ENCODE measurements around the gene LTK. TPM values are rescaled to one million over a fixed set of nuclear protein-coding genes. Genes with fewer than 3 reads are reported as not detected.
A peak's percentile ranks its signal among the peaks of the same experiment; 100 is the strongest.

LTK gene
- polyA plus RNA-seq, 3 donors = 0.12 TPM; not detected in 2

GRCh38 chr15:41466711-41467110 is 46.9 kb downstream of the LTK start:
- no peak overlapping the region for H3K27ac Mint-ChIP-seq

DNA sequence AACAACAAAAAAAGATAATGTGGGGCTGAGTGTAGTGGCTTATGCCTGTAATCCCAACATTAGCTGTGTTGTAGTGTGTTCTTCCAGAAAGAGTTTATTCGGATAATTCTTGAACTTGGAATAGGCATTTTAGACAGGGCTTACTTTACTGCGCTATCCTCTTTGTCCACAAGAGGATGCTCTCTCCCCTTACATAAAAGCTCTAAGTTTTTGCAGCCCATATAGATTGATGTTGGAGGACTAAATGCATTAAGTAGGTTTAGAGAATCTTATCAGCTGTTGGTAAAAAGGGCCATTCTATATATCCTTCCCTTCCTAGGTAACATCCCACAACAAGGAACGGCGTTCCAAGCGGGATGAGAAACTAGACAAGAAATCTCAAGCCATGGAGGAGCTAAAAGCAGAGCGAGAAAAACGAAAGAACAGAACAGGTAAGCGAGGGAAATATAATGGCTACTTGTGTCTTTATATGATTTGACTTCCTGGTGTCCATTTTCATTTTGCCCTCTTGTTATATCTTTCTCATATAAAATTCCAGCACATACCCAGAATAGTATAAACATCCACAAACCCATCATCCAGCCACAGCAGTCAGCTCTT is 47.7 kb downstream of the LTK start:
- H3K36me3 Mint-ChIP-seq = peaks cover 64 to 84% of the 10 kb centered on the region in 2 donors
- no peak overlapping the region for H3K4me3 Mint-ChIP-seq
- Histone ChIP-seq H3K4me3 (replicated peaks in 1 of 3; ENCODE audit: low read depth in 2 of 3, low read length in 3 of 3) (no peak overlapping the region), H3K36me3 (replicated peaks in 1 of 2; ENCODE audit: control insufficient read depth in 1 of 2, insufficient read depth in 2 of 2, low read length in 2 of 2) (peaks cover 51 to 80% of the 10 kb centered on the region in 2 donors), H3K4me1 (ENCODE audit: control insufficient read depth in 1 of 2, insufficient read depth in 2 of 2, low read length in 2 of 2) (peaks cover 4 to 5% of the 10 kb centered on the region in 2 donors), H3K9ac (ENCODE audit: insufficient read depth, low read length, poor library complexity, severe bottlenecking) (no peak overlapping the region), H2AFZ (ENCODE audit: insufficient read depth, low read depth, low read length, poor library complexity, severe bottlenecking) (no peak overlapping the region), H3K27ac (ENCODE audit: low read depth in 1 of 2, low read length in 2 of 2) (no peak overlapping the region), H3K9me3 (replicated peaks in 1 of 2; ENCODE audit: control insufficient read depth in 1 of 2, insufficient read depth in 1 of 2, low read length in 2 of 2) (no peaks in the 10 kb centered on the region), H3K4me2 (replicated peaks; ENCODE audit: extremely low read depth, low read length, poor library complexity, severe bottlenecking) (no peak overlapping the region), H3K79me2 (ENCODE audit: insufficient read depth, low read length) (no peaks in the 10 kb centered on the region), H3K27me3 (ENCODE audit: control insufficient read depth in 2 of 2, insufficient read depth in 2 of 2, low read length in 2 of 2) (no peaks in the 10 kb centered on the region), H4K20me1 (ENCODE audit: insufficient read depth, low read length) (no peaks in the 10 kb centered on the region)
- peak; percentile 88 for TF ChIP-seq CTCF (IDR thresholded peaks at IDR 0.05)
- H3K27ac Mint-ChIP-seq = peak overlapping the region in 1 of 7 donors; percentile 18
- H3K4me1 Mint-ChIP-seq = peaks cover 8% of the 10 kb centered on the region
- H3K9me3 Mint-ChIP-seq = peaks cover 0 to 3% (median 0%) of the 10 kb centered on the region in 7 donors
- no CpG with 5 or more reads among the region's 8 CpGs for WGBS (ENCODE audit: insufficient coverage)
- intact Hi-C loops (cut with micrococcal nuclease) = no loop called here
- H3K27me3 Mint-ChIP-seq (ENCODE audit: low read depth in 3 of 3) = peaks cover 0 to 1% (median 0%) of the 10 kb centered on the region in 3 donors
- peak in 2 of 3 donors; percentile 12 for DNase-seq

More at GRCh38 chr15:41466711-41467110, 46.9 kb downstream of the LTK start:
- Histone ChIP-seq H3K27me3 (ENCODE audit: control insufficient read depth in 2 of 2, insufficient read depth in 2 of 2, low read length in 2 of 2) (no peaks in the 10 kb centered on the region), H3K9ac (ENCODE audit: insufficient read depth, low read length, poor library complexity, severe bottlenecking) (no peak overlapping the region), H3K79me2 (ENCODE audit: insufficient read depth, low read length) (no peaks in the 10 kb centered on the region), H3K4me1 (ENCODE audit: control insufficient read depth in 1 of 2, insufficient read depth in 2 of 2, low read length in 2 of 2) (peaks cover 4 to 5% of the 10 kb centered on the region in 2 donors), H3K4me2 (replicated peaks; ENCODE audit: extremely low read depth, low read length, poor library complexity, severe bottlenecking) (no peak overlapping the region), H3K9me3 (replicated peaks in 1 of 2; ENCODE audit: control insufficient read depth in 1 of 2, insufficient read depth in 1 of 2, low read length in 2 of 2) (no peaks in the 10 kb centered on the region), H3K36me3 (replicated peaks in 1 of 2; ENCODE audit: control insufficient read depth in 1 of 2, insufficient read depth in 2 of 2, low read length in 2 of 2) (peaks cover 59 to 88% of the 10 kb centered on the region in 2 donors), H3K4me3 (replicated peaks in 1 of 3; ENCODE audit: low read depth in 2 of 3, low read length in 3 of 3) (no peak overlapping the region), H3K27ac (ENCODE audit: low read depth in 1 of 2, low read length in 2 of 2) (no peak overlapping the region), H2AFZ (ENCODE audit: insufficient read depth, low read depth, low read length, poor library complexity, severe bottlenecking) (no peak overlapping the region), H4K20me1 (ENCODE audit: insufficient read depth, low read length) (no peaks in the 10 kb centered on the region)
- intact Hi-C loops (cut with micrococcal nuclease) = no loop called here
- no peak for DNase-seq
- H3K36me3 Mint-ChIP-seq = peaks cover 70 to 88% of the 10 kb centered on the region in 2 donors
- no CpG with 5 or more reads among the region's 3 CpGs for WGBS (ENCODE audit: insufficient coverage)
- no peak overlapping the region for H3K4me3 Mint-ChIP-seq
- H3K27me3 Mint-ChIP-seq (ENCODE audit: low read depth in 3 of 3) = peaks cover 0 to 1% (median 0%) of the 10 kb centered on the region in 3 donors
- H3K4me1 Mint-ChIP-seq = peaks cover 8% of the 10 kb centered on the region
- no peak for TF ChIP-seq CTCF (IDR thresholded peaks at IDR 0.05)
- no peaks in the 10 kb centered on the region for H3K9me3 Mint-ChIP-seq

Data from CD14-positive monocyte (primary cell).